ENCODE data around the gene ARHGEF10L.

Gene ARHGEF10L

GRCh38 chr1:17567582-17567981 lies 28.1 kb downstream of the ARHGEF10L start:
- no peak for DNase-seq (ENCODE audit: low read depth in 2 of 2)

GRCh38 chr1:17568014-17568900 lies 28.8 kb downstream of the ARHGEF10L start:
- DNase-seq (ENCODE audit: low read depth in 2 of 2): no peak

GRCh38 chr1:17569200-17570139 lies 30.0 kb downstream of the ARHGEF10L start:
- no peak for DNase-seq (ENCODE audit: low read depth in 2 of 2)

GRCh38 chr1:17570228-17570627 lies 30.7 kb downstream of the ARHGEF10L start:
- no peak for DNase-seq (ENCODE audit: low read depth in 2 of 2)

- DNase-seq (ENCODE audit: low read depth in 2 of 2): no peak
Observed at GRCh38 chr1:17572264-17572985, 32.9 kb downstream of the ARHGEF10L start.

GRCh38 chr1:17573518-17574041 lies 34.1 kb downstream of the ARHGEF10L start:
- no peak for DNase-seq (ENCODE audit: low read depth in 2 of 2)

GRCh38 chr1:17574516-17574915 lies 35.0 kb downstream of the ARHGEF10L start:
- DNase-seq (ENCODE audit: low read depth in 2 of 2): no peak

GRCh38 chr1:17575797-17576518 lies 36.5 kb downstream of the ARHGEF10L start:
- no peak for DNase-seq (ENCODE audit: low read depth in 2 of 2)

- DNase-seq (ENCODE audit: low read depth in 2 of 2): no peak
Observed at GRCh38 chr1:17576519-17576853, 37.0 kb downstream of the ARHGEF10L start.

GRCh38 chr1:17577907-17578297 lies 38.4 kb downstream of the ARHGEF10L start:
- no peak for DNase-seq (ENCODE audit: low read depth in 2 of 2)

GRCh38 chr1:17579951-17580939 lies 40.7 kb downstream of the ARHGEF10L start:
- no peak for DNase-seq (ENCODE audit: low read depth in 2 of 2)

- no peak for DNase-seq (ENCODE audit: low read depth in 2 of 2)
Observed at GRCh38 chr1:17581389-17582123, 42.1 kb downstream of the ARHGEF10L start.

- DNase-seq (ENCODE audit: low read depth in 2 of 2): no peak
Observed at GRCh38 chr1:17582124-17582774, 42.8 kb downstream of the ARHGEF10L start.

- DNase-seq (ENCODE audit: low read depth in 2 of 2): no peak
Observed at GRCh38 chr1:17584539-17584938, 45.0 kb downstream of the ARHGEF10L start.

- DNase-seq (ENCODE audit: low read depth in 2 of 2): no peak
Observed at GRCh38 chr1:17585266-17585987, 45.9 kb downstream of the ARHGEF10L start.

- no peak for DNase-seq (ENCODE audit: low read depth in 2 of 2)
Observed at GRCh38 chr1:17586172-17586964, 46.9 kb downstream of the ARHGEF10L start.

- no peak for DNase-seq (ENCODE audit: low read depth in 2 of 2)
Observed at GRCh38 chr1:17587693-17588047, 48.2 kb downstream of the ARHGEF10L start.
